AG09309 (cell line): ENCODE data around the gene WDR7.
A peak's percentile ranks its signal among the peaks of the same experiment; 100 is the strongest.

ENCODE experiments used
- DNase-seq: peaks from one replicate; pipeline ENCODE4 v3.0.0-alpha.2; 2010; ENCODE audit warnings: low read depth
- H3K4me3 ChIP-seq: 2 replicates; pipeline ENCODE4 v1.5.1; 2011; ENCODE audit warnings: mild to moderate bottlenecking, low read depth, low read length, moderate library complexity; ENCODE audit not compliant: control insufficient read depth
- CTCF ChIP-seq: IDR thresholded peaks from 2 replicates; pipeline ENCODE4 v1.5.1; 2011; ENCODE audit warnings: mild to moderate bottlenecking, low read depth, low read length, inconsistent platforms; ENCODE audit not compliant: insufficient read depth, control insufficient read depth; ENCODE audit errors: missing control alignments

The WDR7 gene

DNA sequence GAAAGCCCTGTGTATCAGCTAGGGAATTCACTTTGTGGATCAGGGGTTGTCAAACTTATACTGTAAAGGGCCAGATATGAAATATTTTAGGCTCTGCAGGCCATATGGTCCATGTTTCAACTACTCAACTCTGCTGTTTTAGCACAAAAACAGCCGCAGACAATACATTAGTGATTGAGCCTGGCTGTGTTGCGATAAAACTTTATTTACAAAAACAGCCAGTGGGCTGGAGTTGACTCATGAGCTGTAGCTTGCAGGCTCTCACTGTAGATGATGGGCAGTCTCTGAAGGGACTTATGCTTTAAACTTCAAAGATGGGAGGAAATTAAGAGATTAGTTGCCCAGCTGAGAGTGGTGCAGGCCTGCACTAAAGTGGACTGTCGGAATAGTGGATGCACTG lies 33.1 kb downstream of the WDR7 start:
- TF ChIP-seq CTCF, result no peak
- H3K4me3 ChIP-seq, result no peak overlapping the region
- DNase-seq, result no peak

DNA sequence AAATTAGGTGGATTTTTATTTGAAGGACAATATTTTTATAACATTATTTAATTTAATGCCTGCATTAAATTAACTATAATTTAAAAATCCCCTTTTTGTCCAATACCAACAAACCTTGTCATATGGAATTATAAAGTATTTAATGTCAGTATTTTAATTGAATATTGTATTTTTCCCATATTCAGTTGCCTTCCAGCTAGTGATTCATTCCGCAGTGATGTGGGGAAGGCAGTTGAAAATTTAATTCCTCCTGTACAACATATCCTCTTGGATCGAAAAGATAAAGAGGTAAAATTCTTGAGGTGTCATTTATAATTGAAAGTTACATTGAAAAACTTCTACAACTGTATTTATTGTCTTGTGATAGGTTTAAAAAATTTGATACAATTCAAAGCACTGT lies 40.4 kb downstream of the WDR7 start:
- no peak overlapping the region for H3K4me3 ChIP-seq
- no peak for TF ChIP-seq CTCF
- DNase-seq, result no peak

DNA sequence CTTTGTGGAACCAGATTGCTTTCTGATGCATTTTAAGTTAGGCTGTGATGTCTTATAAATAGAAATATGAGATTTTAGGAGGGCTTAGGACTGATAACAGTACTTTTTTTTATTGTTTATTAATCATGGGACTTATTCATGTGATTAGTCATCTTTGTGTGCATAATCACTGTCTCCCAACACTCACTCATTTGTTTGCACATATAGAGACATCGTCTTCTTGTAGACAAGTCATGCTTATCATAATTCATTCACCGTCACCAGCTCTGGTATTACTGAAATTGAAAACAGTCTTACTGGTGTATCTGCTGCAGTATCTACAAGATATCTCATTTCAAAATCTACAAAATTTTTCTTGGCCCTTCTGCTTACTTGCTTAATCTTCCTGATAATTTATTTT lies 45.8 kb downstream of the WDR7 start:
- no peak overlapping the region for H3K4me3 ChIP-seq
- DNase-seq, result no peak
- TF ChIP-seq CTCF, result no peak

- TF ChIP-seq CTCF, result peak; percentile 50
- DNase-seq, result no peak
- H3K4me3 ChIP-seq, result no peak overlapping the region
These were observed 51.8 kb downstream of the WDR7 start for GRCh38 chr18:56702946-56703345.

- no peak overlapping the region for H3K4me3 ChIP-seq
- peak; percentile 52 for DNase-seq
- peak; percentile 12 for TF ChIP-seq CTCF
These were observed 58.3 kb downstream of the WDR7 start for GRCh38 chr18:56709463-56709862.

GRCh38 chr18:56711708-56712445 lies 60.7 kb downstream of the WDR7 start:
- no peak for TF ChIP-seq CTCF
- H3K4me3 ChIP-seq, result no peak overlapping the region
- peak; percentile 58 for DNase-seq
